Breast epithelium (tissue), 4 donors: ENCODE results near the gene AK1. TPM values are rescaled to one million over a fixed set of nuclear protein-coding genes. Genes with fewer than 3 reads are reported as not detected.

Experiments
- DNase-seq, 2 donors: peaks; one replicate each; pipeline ENCODE4 v3.0.0-alpha.2; 2019; ENCODE audit warnings: low spot score in 2 of 2
- H3K27ac ChIP-seq, 2 donors: fragments of 200-600 bp; sonication (generic) in 1 of 2; one replicate each; pipeline ENCODE4 v1.5.1; 2016 to 2019; ENCODE audit warnings: mild to moderate bottlenecking in 1 of 2
- H3K27me3 ChIP-seq, 2 donors: fragments of 200-600 bp; sonication (generic) in 1 of 2; one replicate each; pipeline versions ENCODE4 v1.5.1 to v1.6.0; 2017 to 2019; ENCODE audit warnings: control low read depth in 1 of 2, mild to moderate bottlenecking in 1 of 2
- H3K36me3 ChIP-seq: fragments of 200-600 bp; one replicate; pipeline ENCODE4 v1.5.1; 2019
- H3K4me1 ChIP-seq, 2 donors: fragments of 200-600 bp; sonication (generic); one replicate each; pipeline ENCODE4 v1.5.1; 2016 to 2019; ENCODE audit warnings: control low read depth in 1 of 2
- H3K4me3 ChIP-seq, 3 donors: fragments of 200-600 bp; sonication (generic); 1 replicate in 2 of 3; 2 replicates in 1 of 3; pipeline ENCODE4 v1.5.1; 2016 to 2019; ENCODE audit warnings: mild to moderate bottlenecking in 3 of 3, moderate library complexity in 2 of 3
- H3K9me3 ChIP-seq, 2 donors: fragments of 200-600 bp; sonication (generic) in 1 of 2; one replicate each; pipeline ENCODE4 v1.5.1; 2016 to 2019; ENCODE audit warnings: control low read depth in 1 of 2
- CTCF ChIP-seq, 3 donors: fragments of 450-650 bp; IDR thresholded peaks; one replicate each; pipeline ENCODE4 v1.5.1; 2016 to 2017; ENCODE audit warnings: antibody characterized with exemption in 3 of 3, mild to moderate bottlenecking in 3 of 3, moderate library complexity in 3 of 3
- POLR2A ChIP-seq: fragments of 450-650 bp; IDR thresholded peaks from one replicate; pipeline ENCODE4 v1.6.1; 2016; ENCODE audit warnings: antibody characterized with exemption, mild to moderate bottlenecking, moderate library complexity
- POLR2AphosphoS5 ChIP-seq, 3 donors: sonication (generic); formaldehyde crosslinking; IDR thresholded peaks; one replicate each; pipeline ENCODE4 v1.6.1; 2017; ENCODE audit warnings: antibody characterized with exemption in 3 of 3
- intact Hi-C: fragments of 100-400 bp; cut with DNase I; formaldehyde crosslinking; loops from one replicate; pipeline ENCODE4 v1.15.1; 2023; ENCODE audit warnings: low total_unique reads
- total RNA-seq, 3 donors: library from RNA; depleted of rRNA; stranded (reverse); fragments of >200 nt; gene quantifications; one replicate each; pipeline ENCODE4 v1.1.0, GENCODE V29; 2016

AK1 gene
- total RNA-seq, 3 donors from 2014 or later = 23.5 to 30.2 (median 23.6) TPM

GRCh38 chr9:127816728-127817127 is 60.7 kb downstream of the AK1 start:
- H3K9me3 ChIP-seq = no peaks in the 10 kb centered on the region
- H3K27ac ChIP-seq = no peak overlapping the region
- H3K4me3 ChIP-seq = no peak overlapping the region
- H3K27me3 ChIP-seq = no peaks in the 10 kb centered on the region
- TF ChIP-seq POLR2AphosphoS5 (IDR thresholded peaks at IDR 0.05) = no peak
- no peak for TF ChIP-seq CTCF (IDR thresholded peaks at IDR 0.05)
- no peak for TF ChIP-seq POLR2A
- no peak for DNase-seq
- intact Hi-C loops = no loop called here
- H3K4me1 ChIP-seq = no peaks in the 10 kb centered on the region
- peaks cover 10% of the 10 kb centered on the region for H3K36me3 ChIP-seq

Other genes starting within 250 kb of the AK1 start
- gene CFAP157, start 170.7 kb downstream of the AK1 start, total RNA-seq = 1 to 10 TPM in 2 of 3 donors, not detected in 1; 2.0 TPM
- 10 to 100 TPM; 19.0 to 26.2 (median 23.3) TPM for gene PTRH1, start 162.0 kb downstream of the AK1 start, total RNA-seq
- under 1 TPM; under 0.01 to 0.59 (median 0.16) TPM for gene TTC16, start 161.6 kb downstream of the AK1 start, total RNA-seq
- 10 to 100 TPM in 1 of 3 donors, 1 to 10 TPM in 2; 9.5 to 16.7 (median 9.6) TPM for gene TOR2A, start 142.4 kb downstream of the AK1 start, total RNA-seq
- gene SH2D3C, start 99.0 kb downstream of the AK1 start, total RNA-seq = 10 to 100 TPM in 1 of 3 donors, 1 to 10 TPM in 2; 6.0 to 15.4 (median 6.9) TPM
- 10 to 100 TPM; 60.0 to 70.4 (median 63.9) TPM for gene CDK9, start 91.6 kb downstream of the AK1 start, total RNA-seq
- 100 to 1,000 TPM in 1 of 3 donors, 10 to 100 TPM in 2; 56.3 to 108 (median 78.6) TPM for gene FPGS, start 74.8 kb downstream of the AK1 start, total RNA-seq
- gene ENG, start 23.0 kb downstream of the AK1 start, total RNA-seq = 10 to 100 TPM; 21.5 to 50.8 (median 30.9) TPM
- gene ST6GALNAC6, start 21.9 kb upstream of the AK1 start, total RNA-seq = 100 to 1,000 TPM in 2 of 3 donors, 10 to 100 TPM in 1; 61.5 to 175 (median 103) TPM
- gene ST6GALNAC4, start 39.4 kb upstream of the AK1 start, total RNA-seq = 10 to 100 TPM; 17.6 to 44.6 (median 24.0) TPM
- 10 to 100 TPM in 1 of 3 donors, 1 to 10 TPM in 2; 2.2 to 10.1 (median 5.2) TPM for gene PIP5KL1, start 53.1 kb upstream of the AK1 start, total RNA-seq
- gene DPM2, start 60.2 kb upstream of the AK1 start, total RNA-seq = 10 to 100 TPM; 10.6 to 17.4 (median 17.1) TPM
- gene EEIG1, start 103.3 kb upstream of the AK1 start, total RNA-seq = 10 to 100 TPM in 2 of 3 donors, 1 to 10 TPM in 1; 7.7 to 32.1 (median 19.7) TPM
- 10 to 100 TPM in 2 of 3 donors, 1 to 10 TPM in 1; 8.8 to 13.1 (median 11.9) TPM for gene NAIF1, start 189.6 kb upstream of the AK1 start, total RNA-seq
- 10 to 100 TPM; 27.2 to 43.9 (median 33.1) TPM for gene SLC25A25, start 190.6 kb upstream of the AK1 start, total RNA-seq